Left kidney (tissue), 2 donors: ENCODE results near the gene CAMTA1. TPM values are rescaled to one million over a fixed set of nuclear protein-coding genes. Genes with fewer than 3 reads are reported as not detected.

Experiments used
- DNase-seq: peaks from one replicate; pipeline ENCODE4 v3.0.0-alpha.2; 2013
- polyA plus RNA-seq: library from polyadenylated mRNA; unstranded; fragments of 120-200 nt; gene quantifications from one replicate; pipeline ENCODE4 v1.2.1, GENCODE V29; 2013; ENCODE audit not compliant: insufficient read length

Gene CAMTA1
- polyA plus RNA-seq, 1 donor = 88.8 TPM

DNA sequence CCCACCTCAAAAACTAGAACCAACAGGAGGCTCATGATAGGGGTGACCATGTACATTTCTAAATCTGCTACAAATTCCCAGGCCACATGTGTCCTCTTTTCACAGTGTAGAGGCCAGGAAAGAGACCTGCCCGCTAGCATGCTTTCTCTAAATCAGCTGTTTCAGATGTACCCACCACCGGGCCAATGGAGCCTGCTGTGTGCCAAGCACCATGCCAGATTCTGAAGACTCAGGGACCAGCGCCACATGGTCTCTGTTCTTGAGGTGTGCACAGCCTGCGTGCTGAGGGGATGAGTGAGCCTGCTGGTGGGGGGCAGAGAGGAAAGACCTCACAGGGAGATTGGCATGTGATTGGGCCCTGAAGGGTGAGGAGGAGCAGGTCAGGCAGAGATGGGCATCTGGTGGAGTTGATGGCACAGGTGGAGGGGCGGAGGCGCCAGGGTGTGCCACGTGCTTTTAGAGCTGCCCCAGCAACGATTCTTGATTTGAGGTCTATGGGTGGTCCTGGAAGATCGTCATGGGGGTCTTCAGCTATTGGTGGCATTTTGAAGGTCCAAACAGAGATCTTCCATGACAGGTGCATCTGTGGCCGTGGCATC lies 500.7 kb downstream of the CAMTA1 start:
- no peak for DNase-seq

DNA sequence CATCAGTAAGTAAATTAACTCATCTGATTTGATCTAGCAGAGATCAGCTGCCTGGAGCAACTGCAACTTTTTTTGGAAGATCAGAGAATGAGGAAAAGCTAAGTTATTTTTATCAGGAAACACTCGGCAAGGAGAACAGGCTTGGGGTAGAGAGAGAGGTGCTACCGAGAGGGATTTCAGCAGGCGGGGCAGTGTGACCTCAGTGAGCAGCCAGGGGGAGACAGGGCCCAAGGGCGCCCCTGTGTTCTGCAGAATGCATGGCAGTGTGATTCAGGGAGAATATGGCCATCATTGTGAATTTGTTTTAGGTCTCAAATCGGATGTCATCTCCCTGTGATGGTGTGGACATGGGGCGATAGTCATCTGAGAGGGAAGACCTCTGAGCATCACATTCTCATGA lies 501.8 kb downstream of the CAMTA1 start:
- DNase-seq = no peak

DNA sequence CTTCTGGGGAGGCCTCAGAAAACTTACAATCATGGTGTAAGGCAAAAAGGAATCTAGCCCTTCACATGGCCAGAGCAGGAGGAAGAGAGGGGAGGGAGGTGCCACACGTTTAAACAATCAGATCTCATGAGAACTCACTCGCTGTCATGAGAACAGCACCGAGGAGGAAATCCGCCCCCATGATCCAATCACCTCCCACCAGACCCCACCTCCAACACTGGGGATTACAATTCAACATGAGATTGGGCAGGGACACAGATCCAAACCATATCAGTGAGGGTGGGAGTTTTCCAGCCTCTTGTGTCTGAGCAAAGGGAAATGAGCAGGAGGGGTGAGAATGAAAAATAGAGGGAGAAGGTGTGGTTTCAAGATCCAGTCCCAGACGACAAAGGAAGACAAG lies 503.7 kb downstream of the CAMTA1 start:
- no peak for DNase-seq

DNA sequence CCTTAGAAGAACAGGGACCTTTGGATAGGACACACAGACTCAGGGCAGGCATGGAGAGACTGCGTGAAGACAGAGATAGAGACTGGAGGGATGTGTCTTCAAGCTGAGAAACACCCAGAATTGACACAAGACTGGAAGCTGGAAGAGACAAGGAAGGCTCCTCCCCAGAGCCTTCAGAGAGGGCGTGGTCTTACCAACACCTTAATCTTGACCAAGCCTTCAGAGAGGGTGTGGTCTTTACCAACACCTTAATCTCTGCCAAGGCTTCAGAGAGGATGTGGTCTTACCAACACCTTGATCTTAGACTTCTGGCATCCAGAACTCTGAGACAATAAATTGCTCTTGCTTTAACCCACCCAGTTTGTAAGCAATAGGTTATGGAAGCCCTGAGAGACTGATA lies 504.4 kb downstream of the CAMTA1 start:
- no peak for DNase-seq

DNA sequence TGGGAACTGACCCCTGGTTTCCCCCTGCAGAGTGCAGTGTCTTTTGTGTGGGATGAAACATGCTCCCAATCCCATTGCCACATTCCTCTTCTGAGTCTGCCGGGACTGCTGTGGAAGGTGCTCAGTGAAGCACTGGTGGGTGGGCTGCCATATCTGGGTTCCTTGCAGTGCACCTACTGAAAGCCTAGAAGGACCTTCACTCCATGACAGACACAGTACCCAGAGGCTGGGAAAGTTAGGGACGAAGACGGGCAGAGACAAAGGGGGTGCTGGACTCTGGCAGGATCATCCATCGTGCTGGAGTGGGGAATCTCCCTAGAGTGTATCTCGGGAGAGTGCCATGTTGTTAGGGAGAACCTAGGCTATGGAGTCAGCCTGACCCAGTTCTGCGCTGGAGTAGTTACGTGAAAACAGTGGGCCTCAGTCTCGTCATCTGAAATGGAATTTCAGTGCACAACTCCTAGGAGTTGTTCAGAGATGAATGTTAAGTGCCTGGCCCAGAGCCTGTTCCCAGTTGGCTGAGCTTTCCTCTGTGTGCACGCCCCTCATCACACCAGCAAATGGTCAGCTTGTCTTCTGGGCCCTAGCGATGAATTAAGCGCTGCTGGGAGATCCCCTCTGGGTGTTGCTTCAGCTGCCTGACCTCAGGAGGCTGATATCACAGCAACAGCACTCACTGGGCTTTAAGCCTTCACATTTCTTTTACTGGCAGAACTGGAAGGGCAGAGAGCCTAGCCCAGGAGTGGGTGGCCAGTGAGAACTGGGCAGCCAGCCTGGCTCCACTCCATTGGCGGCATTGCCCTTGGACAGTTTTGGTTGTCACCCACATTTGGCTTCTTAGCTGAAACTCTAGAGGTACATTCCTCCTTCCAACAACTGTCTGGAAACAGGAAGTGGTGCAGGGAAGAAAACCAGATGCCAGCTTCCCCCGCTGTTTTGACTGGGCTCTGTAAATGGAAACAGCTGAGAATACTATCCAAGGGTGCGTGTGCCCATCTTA lies 506.0 kb downstream of the CAMTA1 start:
- no peak for DNase-seq

DNA sequence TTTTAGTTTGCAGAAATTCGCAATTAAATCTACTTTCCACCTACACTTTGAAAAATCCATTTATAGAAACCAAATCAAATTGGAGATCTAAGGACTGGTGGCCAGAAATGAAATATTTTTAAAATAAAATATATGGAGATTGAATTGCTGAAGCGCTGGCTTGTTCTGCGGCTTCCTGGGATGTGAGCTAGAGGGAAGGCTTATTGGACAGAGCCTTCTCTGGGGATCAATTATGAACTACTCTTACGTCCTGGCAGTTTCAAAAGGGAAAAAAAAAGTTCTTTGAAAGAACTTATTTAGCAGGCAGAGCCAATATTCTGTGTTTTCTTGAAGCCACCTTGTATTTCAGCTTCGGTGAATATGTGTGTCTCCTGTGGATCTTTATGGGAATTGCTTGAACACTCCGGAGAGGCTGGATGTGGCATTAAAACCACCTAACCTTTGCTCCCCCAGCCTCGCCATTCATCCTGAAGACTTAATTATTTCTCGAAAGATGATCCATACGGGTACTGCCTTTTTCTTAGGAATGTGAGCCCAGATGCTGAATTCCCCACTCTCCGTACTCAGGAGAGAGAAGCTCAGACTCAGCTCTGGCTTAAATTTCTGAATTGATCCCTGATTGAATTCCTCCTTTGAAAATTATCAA lies 506.9 kb downstream of the CAMTA1 start:
- DNase-seq = no peak

DNA sequence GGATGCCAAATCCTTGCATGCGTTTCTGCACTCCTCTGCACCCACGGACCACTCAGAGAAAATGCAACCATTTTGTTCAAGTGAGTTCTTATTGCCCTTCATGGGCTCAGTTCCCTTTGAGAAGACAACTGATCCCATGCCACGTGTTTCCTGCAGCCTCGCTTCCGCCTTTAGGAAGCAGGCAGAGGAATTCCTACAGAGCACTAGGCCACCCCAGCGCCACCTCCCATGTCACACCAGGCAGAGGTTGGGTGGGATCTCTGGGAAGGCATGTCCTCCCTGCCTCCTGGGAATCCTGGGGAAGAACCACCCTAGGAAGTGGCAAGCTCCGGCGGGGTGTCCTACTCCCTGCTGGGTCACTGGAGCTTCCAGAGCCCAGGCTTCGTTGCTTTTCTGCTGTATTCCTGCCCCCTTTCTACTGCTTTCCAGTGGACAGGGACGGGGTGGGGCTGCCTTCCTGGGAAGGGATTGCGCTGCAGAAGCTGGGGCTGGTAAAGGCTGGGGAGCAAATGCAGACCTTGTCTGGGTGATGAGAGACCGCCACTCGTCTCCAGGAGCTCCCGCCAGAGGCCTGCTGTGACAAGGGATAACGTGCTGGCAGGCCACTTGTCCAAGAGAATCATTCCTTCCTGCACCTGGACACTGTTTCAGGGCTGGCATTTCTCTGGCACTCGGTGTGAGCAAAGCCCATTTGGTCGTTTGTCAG lies 507.6 kb downstream of the CAMTA1 start:
- no peak for DNase-seq

DNA sequence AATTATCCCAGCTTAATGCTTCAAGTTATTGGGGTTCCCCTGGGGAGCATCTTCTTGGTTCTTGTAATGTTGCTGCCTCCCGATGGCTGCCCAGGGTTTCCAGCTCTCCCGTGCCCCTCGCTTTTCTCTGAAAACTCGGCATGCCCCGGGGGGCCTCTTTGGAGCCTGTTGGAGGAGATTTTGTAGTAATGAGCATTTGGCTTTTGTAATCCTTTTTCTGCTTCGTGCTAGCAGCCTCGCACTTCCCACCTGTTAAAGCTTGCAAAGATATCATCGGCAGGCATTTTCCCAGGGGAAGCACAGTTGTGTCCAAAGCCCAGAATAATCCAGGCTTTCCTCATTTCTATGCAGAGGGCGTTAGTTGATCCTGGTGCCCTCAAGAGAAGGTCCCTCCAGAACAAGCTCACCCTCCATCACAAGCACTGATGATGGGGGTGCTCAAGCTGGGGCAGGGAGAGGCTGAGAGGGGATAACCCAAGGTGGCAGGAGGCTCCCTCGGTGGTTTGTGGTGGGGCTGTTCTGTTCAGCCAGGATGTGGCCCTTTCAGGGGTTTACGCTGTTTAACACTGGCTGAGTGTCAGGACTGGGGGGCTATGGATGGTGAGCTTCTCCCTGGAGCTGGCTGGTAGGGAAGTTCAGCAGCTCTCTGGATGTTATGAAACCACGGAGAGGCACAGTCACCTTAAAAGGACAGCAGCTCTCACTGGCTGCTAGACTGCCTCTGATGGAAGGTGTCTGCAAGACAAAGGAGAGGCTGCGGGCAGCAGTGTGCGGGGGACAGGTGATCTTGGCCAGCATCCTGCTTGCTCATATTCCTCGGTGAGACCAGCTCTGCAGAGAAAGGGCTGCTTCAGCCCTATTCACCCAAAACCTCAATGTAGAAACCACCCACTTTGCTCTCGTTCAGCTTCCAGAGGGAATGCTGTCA lies 508.7 kb downstream of the CAMTA1 start:
- no peak for DNase-seq

DNA sequence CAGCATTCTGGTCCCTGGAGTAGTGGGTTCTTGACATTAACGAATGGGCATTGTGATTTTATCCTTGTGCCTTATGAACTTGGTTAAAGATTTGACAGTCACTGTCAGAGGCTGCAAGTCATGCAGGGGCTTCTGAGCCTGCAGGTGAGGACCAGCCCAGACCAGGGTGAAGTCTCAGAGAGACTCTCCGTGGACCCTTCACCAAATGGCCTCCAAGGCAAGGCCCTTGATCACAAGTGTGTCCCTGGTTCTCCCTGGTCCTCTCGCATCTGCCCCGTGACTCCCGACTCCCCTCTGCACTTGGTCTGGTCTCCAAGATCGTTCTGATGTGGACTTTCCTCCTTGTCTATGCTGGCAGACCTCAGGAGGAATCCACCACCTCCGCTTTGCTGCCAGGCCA lies 509.4 kb downstream of the CAMTA1 start:
- DNase-seq = no peak

DNA sequence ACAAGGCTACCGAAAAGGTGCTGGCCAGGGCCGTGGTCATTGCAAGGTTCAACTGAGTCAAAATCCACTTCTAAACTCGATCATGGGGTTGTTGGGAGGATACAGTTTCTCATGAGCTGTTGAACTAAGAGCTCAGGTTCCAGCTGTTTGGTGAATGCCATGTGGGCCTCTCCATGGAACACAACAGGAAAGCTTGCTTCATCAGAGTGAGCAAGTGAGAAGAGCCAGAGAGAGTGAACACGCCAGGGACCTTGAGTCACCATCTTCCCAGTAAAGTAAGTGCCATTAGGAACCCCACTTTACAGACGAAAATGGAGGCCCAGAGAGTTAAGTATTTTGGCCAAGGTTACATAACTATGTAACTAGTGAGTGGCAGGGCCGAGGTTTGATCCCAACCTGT lies 510.7 kb downstream of the CAMTA1 start:
- DNase-seq = no peak

DNA sequence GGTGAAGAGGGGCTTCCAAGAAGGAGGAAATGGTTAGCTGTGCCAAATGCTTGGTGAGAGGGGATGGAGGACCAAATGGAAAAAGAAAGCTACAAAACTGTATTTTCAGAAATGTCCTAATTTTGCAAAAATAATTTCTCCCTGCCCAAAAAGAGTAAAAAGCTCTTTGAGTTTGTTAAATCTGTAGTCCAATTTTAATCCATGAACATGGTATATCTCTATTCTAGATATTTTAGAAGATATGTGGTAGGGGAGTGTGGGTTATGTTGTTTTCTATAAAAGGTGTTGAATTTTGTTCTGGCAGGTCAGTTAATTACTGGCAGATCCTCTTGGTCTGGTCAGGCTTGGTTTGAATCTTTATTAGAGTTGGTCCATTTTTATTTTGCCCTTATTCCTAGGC lies 511.7 kb downstream of the CAMTA1 start:
- no peak for DNase-seq

DNA sequence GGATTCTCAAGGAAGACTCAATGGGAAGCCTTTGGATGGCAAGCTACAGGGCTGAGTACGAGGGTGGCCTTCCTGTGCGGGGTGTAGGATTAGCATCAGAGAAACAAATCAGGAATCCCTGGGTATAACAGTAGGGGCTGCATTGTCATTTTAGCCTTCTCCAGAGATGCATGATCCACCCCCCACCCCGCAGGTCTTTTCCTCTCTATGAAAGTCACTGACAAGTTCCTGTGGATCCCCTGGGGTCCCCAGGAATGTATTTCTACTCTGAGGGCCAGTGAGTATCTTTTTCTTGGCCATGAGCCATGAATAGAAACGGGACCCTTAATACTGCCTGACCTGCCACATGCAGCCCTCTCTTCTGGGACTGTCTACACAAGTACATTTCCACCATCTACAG lies 512.9 kb downstream of the CAMTA1 start:
- no peak for DNase-seq

DNA sequence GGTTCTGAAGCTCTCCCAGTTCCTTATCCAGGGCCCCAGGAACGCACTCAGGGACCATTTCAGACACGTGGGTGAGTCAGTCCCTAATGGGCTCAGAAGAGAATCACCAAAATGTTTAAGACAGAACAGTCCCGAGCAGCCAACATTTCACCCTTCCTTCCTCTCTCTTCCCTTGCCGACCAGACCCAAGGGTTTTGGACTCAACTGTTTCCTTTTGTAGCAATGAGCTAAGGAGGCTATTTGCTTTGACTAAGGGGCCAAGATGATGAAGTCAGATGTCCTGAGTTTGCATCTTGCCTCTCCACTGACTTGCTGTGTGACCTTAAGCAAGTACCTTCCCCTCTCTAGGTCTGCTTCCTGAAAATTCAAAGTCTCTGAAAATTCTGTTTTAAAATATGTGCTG lies 513.5 kb downstream of the CAMTA1 start:
- DNase-seq = no peak

DNA sequence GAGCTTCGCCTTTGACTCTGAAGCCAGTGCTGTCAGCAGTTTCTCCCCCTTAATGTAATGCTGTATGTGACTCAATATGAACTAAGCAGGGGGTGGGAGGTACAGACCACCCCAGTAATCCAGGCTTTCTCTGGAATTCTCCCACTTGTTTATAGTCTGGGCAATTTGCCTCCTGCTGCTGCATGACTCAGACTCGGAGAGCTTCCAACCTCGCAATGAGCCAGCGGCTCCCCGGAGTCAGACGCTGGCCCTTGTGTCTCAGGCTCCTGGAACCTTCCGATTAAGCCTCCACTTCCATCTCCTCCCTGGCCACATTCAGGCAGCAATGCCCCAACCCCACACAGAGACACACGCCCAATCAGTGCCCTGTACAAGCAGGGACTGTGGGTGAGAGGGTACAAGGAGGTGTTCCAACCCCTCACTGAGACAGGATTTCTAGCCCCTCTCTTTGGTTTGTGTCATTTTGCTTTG lies 514.1 kb downstream of the CAMTA1 start:
- no peak for DNase-seq

DNA sequence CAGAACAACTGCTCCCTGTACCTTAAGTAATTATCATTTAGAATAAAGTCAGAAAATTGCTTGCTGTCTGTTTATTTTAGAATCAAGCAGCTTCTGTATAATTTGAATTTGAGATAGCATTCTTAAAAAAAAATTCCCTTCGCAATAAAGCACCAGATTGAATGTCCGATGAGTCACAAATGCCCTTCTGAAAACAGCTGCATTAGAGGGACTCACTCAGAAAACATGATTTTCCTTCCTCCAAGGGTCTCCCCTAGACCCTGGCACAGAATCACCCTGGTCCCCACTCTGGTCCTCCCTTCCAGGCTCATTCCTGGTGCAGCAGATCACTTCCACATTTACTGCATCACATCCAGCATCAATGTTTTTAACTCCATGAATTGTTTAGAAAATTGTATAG lies 514.7 kb downstream of the CAMTA1 start:
- no peak for DNase-seq

DNA sequence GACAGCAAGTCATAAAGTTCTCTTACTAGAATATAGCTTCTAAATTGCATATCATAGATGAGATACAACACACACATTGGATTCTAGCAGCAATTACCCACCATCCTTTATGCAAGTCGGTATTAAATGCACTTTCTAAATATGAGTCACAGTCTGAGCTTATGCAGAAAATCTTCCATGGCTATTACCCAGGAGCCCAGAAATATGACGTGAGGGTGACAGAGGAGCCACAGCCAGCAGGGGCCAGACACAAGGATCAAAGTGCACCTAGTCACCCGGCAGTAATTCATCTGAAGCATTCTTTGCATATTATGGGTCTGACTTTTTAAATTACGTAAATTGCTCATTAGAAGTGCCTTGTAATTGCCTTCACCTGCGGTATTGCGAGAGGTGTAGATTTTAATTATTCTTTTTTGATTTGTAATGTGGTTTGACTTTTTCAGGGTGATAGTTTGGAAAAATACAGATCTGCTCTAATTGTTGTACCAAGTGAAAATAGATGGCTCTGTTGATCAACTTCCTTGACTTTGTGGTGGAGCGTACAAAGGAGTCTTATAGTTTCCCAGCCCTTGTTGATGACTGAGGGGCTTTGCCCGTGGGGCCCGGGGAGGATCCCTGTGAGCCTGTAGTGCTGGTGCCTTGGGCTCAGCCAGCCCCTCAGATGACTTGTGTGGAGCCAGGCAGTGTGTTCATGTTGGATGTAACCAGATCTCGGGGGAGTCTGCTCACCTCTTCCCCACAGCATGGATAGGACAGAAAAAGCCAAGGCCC lies 515.8 kb downstream of the CAMTA1 start:
- no peak for DNase-seq

DNA sequence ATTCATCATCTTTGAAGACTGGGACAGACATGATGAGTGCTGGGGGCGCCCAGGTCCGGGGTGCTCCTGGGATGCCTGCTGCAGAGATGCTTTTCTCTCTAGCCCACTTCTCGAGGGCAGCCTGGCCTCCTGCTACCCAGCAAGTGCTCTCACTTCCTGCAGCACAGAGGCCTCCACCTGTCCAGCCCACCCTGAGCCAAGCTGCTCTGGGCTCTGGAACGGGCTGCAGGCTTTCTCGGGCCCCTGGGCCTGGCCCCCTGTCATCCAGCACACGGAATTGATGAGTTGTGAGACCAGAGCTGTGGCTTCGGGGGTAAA lies 516.4 kb downstream of the CAMTA1 start:
- DNase-seq = no peak

DNA sequence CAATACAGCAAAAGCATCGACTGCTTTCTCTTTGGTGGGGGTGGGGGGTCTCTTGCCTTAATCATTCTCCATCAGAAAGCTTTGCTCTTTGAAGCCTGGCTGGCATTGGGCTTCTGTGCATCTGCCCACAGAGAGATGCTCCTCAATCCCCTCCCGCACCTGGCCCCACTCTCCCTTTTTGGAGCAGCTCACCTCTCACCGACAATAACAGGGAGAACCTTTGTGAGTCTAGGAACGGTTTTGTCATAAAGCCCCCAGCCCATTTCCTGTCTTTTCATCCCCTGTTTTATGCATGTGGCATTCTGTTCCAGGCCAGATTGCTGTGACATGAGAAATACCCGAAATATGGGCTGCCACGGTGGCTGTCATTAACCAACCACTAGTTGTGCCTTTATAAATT lies 516.9 kb downstream of the CAMTA1 start:
- DNase-seq = no peak

DNA sequence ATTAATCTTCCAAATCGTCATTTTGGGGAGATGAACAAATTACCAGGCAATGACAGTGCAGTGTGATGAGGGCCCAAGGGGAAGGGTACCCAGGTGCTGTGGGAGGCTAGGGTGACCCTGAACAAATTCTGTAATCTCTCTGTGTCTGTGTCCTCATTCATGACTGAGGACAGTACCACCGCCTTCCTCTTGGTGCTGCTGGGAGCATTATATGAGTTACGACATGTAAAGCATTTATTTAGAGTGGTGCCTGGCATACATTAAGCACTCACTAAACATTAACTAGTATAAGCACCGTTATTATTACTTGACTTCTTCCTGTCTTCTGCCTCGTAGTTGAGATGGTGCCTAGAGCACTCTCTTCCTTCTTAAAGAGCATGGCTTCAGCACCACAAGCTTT lies 517.6 kb downstream of the CAMTA1 start:
- DNase-seq = no peak

DNA sequence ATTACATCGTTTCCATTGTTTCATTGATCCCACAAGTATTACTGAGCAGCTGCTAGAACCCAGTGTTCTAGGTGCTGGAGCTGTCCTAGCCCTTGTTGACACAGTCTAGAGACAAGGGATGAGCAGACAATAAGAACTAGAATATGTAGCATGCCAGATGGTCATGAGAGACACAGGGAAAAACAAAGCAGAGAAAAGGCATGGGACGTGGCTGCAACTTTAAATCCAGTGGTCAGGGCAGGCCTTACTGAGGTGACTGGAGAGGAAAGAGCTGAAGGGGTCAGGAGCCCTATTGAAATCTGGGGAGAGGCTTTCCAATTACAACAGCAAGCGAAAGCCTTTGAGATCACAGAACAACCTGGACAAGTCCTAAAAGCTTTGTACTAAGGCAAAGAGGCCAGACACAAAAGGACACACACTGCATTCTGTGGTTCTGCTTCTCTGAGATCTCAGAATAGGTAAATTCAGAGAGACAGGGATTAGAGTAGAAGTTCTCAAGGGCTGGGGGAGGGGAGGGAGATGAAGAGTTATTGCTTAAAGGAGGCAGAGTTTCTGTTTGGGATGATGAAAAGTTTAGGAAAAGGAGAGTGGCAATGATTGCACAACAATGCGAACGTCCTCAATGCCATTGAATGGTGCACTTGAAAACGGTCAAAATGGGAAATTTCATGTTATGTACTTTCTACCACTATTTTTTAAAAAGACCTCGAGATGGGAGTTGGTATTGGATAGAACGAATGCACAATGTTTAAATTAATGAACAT lies 518.5 kb downstream of the CAMTA1 start:
- DNase-seq = no peak
